Heart left ventricle (tissue), 16 donors: ENCODE measurements around the gene TMTC2. TPM values are rescaled to one million over a fixed set of nuclear protein-coding genes. Genes with fewer than 3 reads are reported as not detected.
A peak's percentile ranks its signal among the peaks of the same experiment; 100 is the strongest.
"Not testable (repeated sequence)": the region's sequence is repeated elsewhere in the genome, so short reads cannot be mapped to it uniquely, and the experiment has no call there.

Experiments
- ATAC-seq, 4 donors: fragments of 200-7000 bp; cut with Tn5 transposase; one replicate each; pipeline ENCODE4 v1.9.1; 2020 to 2022; ENCODE audit warnings: moderate library complexity in 4 of 4, mild to moderate bottlenecking in 3 of 4, moderate number of reproducible peaks in 1 of 4
- DNase-seq, 5 donors: peaks; one replicate each; pipeline ENCODE4 v3.0.0-alpha.2; 2020
- H3K27ac ChIP-seq, 12 donors: fragments of 200-600 bp; sonication (generic) in 4 of 12; one replicate each; pipeline versions ENCODE4 v1.5.0 to v1.8.0; 2016 to 2022; ENCODE audit warnings: mild to moderate bottlenecking in 2 of 12
- H3K27me3 ChIP-seq, 9 donors: fragments of 200-600 bp; sonication (generic) in 2 of 9; one replicate each; pipeline versions ENCODE4 v1.5.1 to v1.8.0; 2016 to 2022; ENCODE audit warnings: mild to moderate bottlenecking in 3 of 9
- H3K36me3 ChIP-seq, 9 donors: fragments of 200-600 bp; sonication (generic) in 2 of 9; one replicate each; pipeline versions ENCODE4 v1.5.0 to v1.8.0; 2018 to 2022; ENCODE audit warnings: mild to moderate bottlenecking in 2 of 9
- H3K4me1 ChIP-seq, 12 donors: fragments of 200-600 bp; sonication (generic) in 4 of 12; one replicate each; pipeline versions ENCODE4 v1.5.0 to v1.8.0; 2016 to 2022; ENCODE audit warnings: mild to moderate bottlenecking in 3 of 12
- H3K4me3 ChIP-seq, 12 donors: fragments of 200-600 bp; sonication (generic) in 4 of 12; one replicate each; pipeline versions ENCODE4 v1.5.0 to v1.8.0; 2017 to 2022; ENCODE audit warnings: mild to moderate bottlenecking in 9 of 12, moderate library complexity in 4 of 12
- H3K9me3 ChIP-seq, 12 donors: fragments of 200-600 bp; sonication (generic) in 4 of 12; one replicate each; pipeline versions ENCODE4 v1.5.0 to v1.8.0; 2016 to 2022; ENCODE audit warnings: mild to moderate bottlenecking in 1 of 12
- CTCF ChIP-seq, 12 donors: fragments of 200-600 bp; sonication (generic) in 4 of 12; IDR thresholded peaks; one replicate each; pipeline versions ENCODE4 v1.5.0 to v1.8.0; 2018 to 2022; ENCODE audit warnings: antibody characterized with exemption in 12 of 12, mild to moderate bottlenecking in 5 of 12
- POLR2A ChIP-seq, 2 donors: fragments of 450-650 bp; IDR thresholded peaks; one replicate each; pipeline ENCODE4 v1.6.1; 2017; ENCODE audit warnings: antibody characterized with exemption in 2 of 2, mild to moderate bottlenecking in 2 of 2, moderate library complexity in 2 of 2
- WGBS, 4 donors: extraction: QIAGEN DNeasy Blood & Tissue Kit in 2 of 4; methylation state at CpG; one replicate each; pipeline versions ENCODE4 v1.1.5 to v1.1.7; 2013 to 2018; 5-methylcytosine and 5-hydroxymethylcytosine counted together
- intact Hi-C, 10 donors: fragments of 100-400 bp; cut with DNase I; formaldehyde crosslinking; loops; one replicate each; pipeline versions ENCODE4 v1.11.1 to v1.14.2; 2022
- polyA plus RNA-seq, 2 donors: library from polyadenylated mRNA; stranded (reverse); fragments of 200-250 nt; gene quantifications; one replicate each; pipeline ENCODE4 v1.2.3, GENCODE V29; 2013
- total RNA-seq, 9 donors: library from RNA; depleted of rRNA in 2 of 9; stranded (reverse); fragments of >200 nt in 2 of 9; fragmentation: NEBNext Ultra II Directional in 3 of 9; extraction: Animal tissue kit (Norgen Biotek cat#: 25700) in 3 of 9; gene quantifications; one replicate each; pipeline versions ENCODE4 v1.1.0 to v1.2.4, GENCODE V29; 2016 to 2023
- donor health status: ischemic (EF 13 %, LVEDD 7.1; RV severe dilation, severe dysfunction).
- donor health status: healthy with polysubstance abuse.
- donor health status: DM: no; HTN: yes; CAD: no.
- donor health status: DM: no; HTN: no; CAD: no.
- donor health status: ischemic (EF 25% LVEDD 6.9; RV normal size, moderate dysfunction).
- donor health status: ischemic (EF 25% LVEDD 5.7; RV mildly dilated, moderate dysfunction).
- donor health status: healthy.
- donor health status: DM: yes; HTN: yes; CAD: no.
- donor health status: ischemic (EF 35%, LVEDD 5.7; RV mildly dilated, moderate dysfunction).
- donor health status: nonischemic (EF 11% LVEDD 7.7; RV severe dilation, severe dysfunction).
- donor health status: DM: yes; HTN: yes; CAD: no.
- donor health status: PGD.
- donor health status: ischemic (EF 29% LVEDD 5.4; RV normal size, mild dysfunction).
- donor health status: nonischemic (EF 23%, LVEDD 6.1; RV moderate dilation, normal function).

The TMTC2 gene
- total and polyA plus RNA-seq, 11 donors: 1.1 to 5.7 (median 3.3) TPM

GRCh38 chr12:83114966-83115365 lies 428.3 kb downstream of the TMTC2 start:
- H3K27ac ChIP-seq: no peak overlapping the region
- H3K27me3 ChIP-seq: no peaks in the 10 kb centered on the region
- TF ChIP-seq CTCF (IDR thresholded peaks at IDR 0.05) (no peak), POLR2A (IDR thresholded peaks at IDR 0.05) (no peak)
- DNase-seq: no peak
- H3K4me1 ChIP-seq: no peaks in the 10 kb centered on the region
- no peak for ATAC-seq
- no peak overlapping the region for H3K4me3 ChIP-seq
- no peaks in the 10 kb centered on the region for H3K36me3 ChIP-seq
- intact Hi-C loops: no loop called here
- 81 to 88% (median 86%) methylated on average over 4 of the region's 4 CpGs for WGBS, 4 donors
- H3K9me3 ChIP-seq: peaks cover 0 to 7% (median 0%) of the 10 kb centered on the region in 12 donors

GRCh38 chr12:83117926-83118325 lies 431.2 kb downstream of the TMTC2 start:
- DNase-seq, H3K9me3 ChIP-seq, H3K36me3 ChIP-seq, intact Hi-C loops, H3K27ac ChIP-seq, H3K4me1 ChIP-seq, H3K27me3 ChIP-seq, ATAC-seq, H3K4me3 ChIP-seq: not testable (repeated sequence)
- 61 to 90% (median 86%) methylated on average over 3 of the region's 3 CpGs for WGBS, 4 donors

GRCh38 chr12:83121897-83122622 lies 435.4 kb downstream of the TMTC2 start:
- peak overlapping the region in 5 of 12 donors; percentile 7 to 42 (median 15) for H3K4me3 ChIP-seq
- no peaks in the 10 kb centered on the region for H3K27me3 ChIP-seq
- 78 to 89% (median 86%) methylated on average over 15 of the region's 15 CpGs for WGBS, 4 donors
- DNase-seq (no peak), ATAC-seq (peak in 1 of 4 donors; percentile 26)
- H3K36me3 ChIP-seq: no peaks in the 10 kb centered on the region
- peaks cover 0 to 3% (median 0%) of the 10 kb centered on the region in 12 donors for H3K9me3 ChIP-seq
- no peak overlapping the region for H3K27ac ChIP-seq
- intact Hi-C loops: no loop called here
- TF ChIP-seq CTCF (IDR thresholded peaks at IDR 0.05): no peak
- TF ChIP-seq POLR2A (IDR thresholded peaks at IDR 0.05): no peak
- no peaks in the 10 kb centered on the region for H3K4me1 ChIP-seq

GRCh38 chr12:83122623-83122934 lies 435.9 kb downstream of the TMTC2 start:
- intact Hi-C loops: no loop called here
- Histone ChIP-seq H3K4me1 (no peaks in the 10 kb centered on the region), H3K36me3 (no peaks in the 10 kb centered on the region), H3K4me3 (peak overlapping the region in 5 of 12 donors; percentile 7 to 42 (median 15)), H3K27me3 (no peaks in the 10 kb centered on the region), H3K9me3 (no peaks in the 10 kb centered on the region), H3K27ac (no peak overlapping the region)
- WGBS, 4 donors: 73 to 87% (median 83%) methylated on average over 3 of the region's 3 CpGs
- ATAC-seq: peak in 1 of 4 donors; percentile 39
- TF ChIP-seq CTCF (IDR thresholded peaks at IDR 0.05) (no peak), POLR2A (IDR thresholded peaks at IDR 0.05) (no peak)
- no peak for DNase-seq

- H3K36me3 ChIP-seq: no peaks in the 10 kb centered on the region
- ATAC-seq (no peak), DNase-seq (no peak)
- H3K4me1 ChIP-seq: no peaks in the 10 kb centered on the region
- intact Hi-C loops: no loop called here
- H3K4me3 ChIP-seq: peak overlapping the region in 1 of 12 donors; percentile 8
- TF ChIP-seq CTCF (IDR thresholded peaks at IDR 0.05) (no peak), POLR2A (IDR thresholded peaks at IDR 0.05) (no peak)
- 70 to 84% (median 76%) methylated on average over 2 of the region's 2 CpGs for WGBS, 4 donors
- no peak overlapping the region for H3K27ac ChIP-seq
- H3K27me3 ChIP-seq: no peaks in the 10 kb centered on the region
- H3K9me3 ChIP-seq: no peaks in the 10 kb centered on the region
Measured at GRCh38 chr12:83123039-83123438, 436.3 kb downstream of the TMTC2 start.
